Activated CD4-positive, alpha-beta T cell treated with anti-CD3 and anti-CD28 coated beads for 36 hours (primary cell): ENCODE results near the gene PTPRM. TPM values are rescaled to one million over a fixed set of nuclear protein-coding genes. Genes with fewer than 3 reads are reported as not detected.

Experiments used
- ATAC-seq: fragments of 200-7000 bp; cut with Tn5 transposase; one replicate; pipeline ENCODE4 v1.10.0; 2021; ENCODE audit warnings: mild to moderate bottlenecking, moderate library complexity
- CTCF ChIA-PET: fragments of 350-600 bp; sonication (Branson Sonifier 250); formaldehyde crosslinking; loops from one replicate; lab custom pipeline; 2021; ENCODE audit warnings: antibody characterized with exemption; lab: Charles Lee
- POLR2A ChIA-PET: fragments of 350-600 bp; sonication (Branson Sonifier 250); formaldehyde crosslinking; loops from one replicate; lab custom pipeline; 2021; ENCODE audit warnings: antibody characterized with exemption, inconsistent platforms; lab: Charles Lee
- DNase-seq: peaks from one replicate; pipeline ENCODE4 v3.0.0-alpha.2; 2020
- H3K27ac Mint-ChIP-seq: one replicate; pipeline ENCODE4 v1.8.0; 2021; ENCODE audit warnings: mixed read lengths
- H3K27me3 Mint-ChIP-seq: one replicate; pipeline ENCODE4 v1.8.0; 2021; ENCODE audit warnings: mixed read lengths
- H3K36me3 Mint-ChIP-seq: one replicate; pipeline ENCODE4 v1.8.0; 2021; ENCODE audit warnings: low read depth, mixed read lengths
- H3K4me1 Mint-ChIP-seq: one replicate; pipeline ENCODE4 v1.8.0; 2021; ENCODE audit warnings: mixed read lengths
- H3K4me3 Mint-ChIP-seq: one replicate; pipeline ENCODE4 v1.8.0; 2021; ENCODE audit warnings: mild to moderate bottlenecking, moderate library complexity, mixed read lengths
- H3K9me3 Mint-ChIP-seq: one replicate; pipeline ENCODE4 v1.8.0; 2021; ENCODE audit warnings: low read depth, mixed read lengths
- intact Hi-C, 2 experiments: fragments of 100-400 bp; cut with DNase I in 1 of 2; cut with micrococcal nuclease in 1 of 2; formaldehyde crosslinking; loops; one replicate each; pipeline versions ENCODE4 v1.14.2 to v1.15.1; 2022 to 2024; cut with DNase I, micrococcal nuclease
- total RNA-seq, 2 experiments: library from RNA; stranded (reverse); gene quantifications; one replicate each; pipeline ENCODE4 v1.2.3, GENCODE V29; 2021

Gene PTPRM
- total RNA-seq, 2 experiments from 2014 or later, result 6.5 to 14.0 TPM

DNA sequence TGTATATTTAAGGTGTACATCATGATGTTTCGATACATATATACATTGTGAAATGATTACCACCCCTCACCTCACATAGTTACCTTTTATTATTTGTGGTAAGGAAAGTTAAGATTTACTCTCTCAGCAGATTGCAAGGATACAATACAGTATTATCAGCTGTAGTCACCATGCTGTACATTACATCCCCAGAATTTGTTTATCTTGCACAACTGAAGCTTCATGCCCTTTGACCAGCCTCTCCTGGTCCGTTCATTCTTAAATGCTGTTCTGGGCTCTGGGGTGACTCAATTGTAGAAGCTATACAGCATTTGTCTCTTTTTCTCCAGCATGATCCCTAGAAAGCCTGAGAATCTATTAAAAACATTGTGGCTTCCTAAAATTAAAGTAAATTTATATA lies 90.8 kb downstream of the PTPRM start:
- DNase-seq, result no peak
- intact Hi-C loops, result no loop called here
- no peak overlapping the region for H3K27ac Mint-ChIP-seq
- ChIA-PET POLR2A (no interaction called here), CTCF (no interaction called here)
- H3K4me3 Mint-ChIP-seq, result no peak overlapping the region
- no peak for ATAC-seq
- no peaks in the 10 kb centered on the region for H3K36me3 Mint-ChIP-seq
- no peaks in the 10 kb centered on the region for H3K9me3 Mint-ChIP-seq
- H3K27me3 Mint-ChIP-seq, result no peaks in the 10 kb centered on the region
- H3K4me1 Mint-ChIP-seq, result no peaks in the 10 kb centered on the region

- H3K4me1 Mint-ChIP-seq, result no peaks in the 10 kb centered on the region
- no peak overlapping the region for H3K27ac Mint-ChIP-seq
- ChIA-PET POLR2A (no interaction called here), CTCF (no interaction called here)
- ATAC-seq (no peak), DNase-seq (no peak)
- H3K4me3 Mint-ChIP-seq, result no peak overlapping the region
- H3K36me3 Mint-ChIP-seq, result no peaks in the 10 kb centered on the region
- intact Hi-C loops, result no loop called here
- H3K9me3 Mint-ChIP-seq, result no peaks in the 10 kb centered on the region
- H3K27me3 Mint-ChIP-seq, result no peaks in the 10 kb centered on the region
Measured at GRCh38 chr18:7658701-7659100, 91.6 kb downstream of the PTPRM start.

DNA sequence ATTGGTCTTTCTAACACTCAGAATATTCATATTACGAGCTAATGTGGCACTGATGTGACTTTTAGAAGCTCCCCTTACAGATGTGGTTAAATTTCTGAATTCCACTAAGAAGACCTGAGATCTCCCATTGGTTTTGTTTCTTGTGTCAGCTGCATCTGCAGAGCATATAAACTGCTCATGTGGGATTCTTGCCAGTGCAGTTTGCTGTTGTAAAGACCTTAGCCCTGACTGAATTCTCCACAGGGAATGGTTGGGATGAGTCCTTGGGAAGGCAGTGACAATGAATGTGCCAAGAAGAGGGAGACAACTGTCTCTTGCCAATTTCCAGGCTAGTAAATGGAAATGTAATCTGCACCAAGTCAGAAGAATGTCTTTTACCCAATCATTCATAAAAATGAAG lies 94.1 kb downstream of the PTPRM start:
- no peaks in the 10 kb centered on the region for H3K36me3 Mint-ChIP-seq
- CTCF ChIA-PET, result no interaction called here
- intact Hi-C loops, result no loop called here
- H3K4me3 Mint-ChIP-seq, result no peak overlapping the region
- no peak overlapping the region for H3K27ac Mint-ChIP-seq
- H3K4me1 Mint-ChIP-seq, result no peaks in the 10 kb centered on the region
- DNase-seq, result no peak
- ATAC-seq, result no peak
- POLR2A ChIA-PET, result no interaction called here
- no peaks in the 10 kb centered on the region for H3K9me3 Mint-ChIP-seq
- H3K27me3 Mint-ChIP-seq, result no peaks in the 10 kb centered on the region

GRCh38 chr18:7662866-7663265 lies 95.8 kb downstream of the PTPRM start:
- POLR2A ChIA-PET, result no interaction called here
- intact Hi-C loops, result no loop called here
- ATAC-seq, result no peak
- Mint-ChIP-seq H3K4me1 (no peaks in the 10 kb centered on the region), H3K27ac (no peak overlapping the region), H3K27me3 (no peaks in the 10 kb centered on the region), H3K4me3 (no peak overlapping the region), H3K9me3 (no peaks in the 10 kb centered on the region), H3K36me3 (no peaks in the 10 kb centered on the region)
- CTCF ChIA-PET, result no interaction called here
- no peak for DNase-seq

DNA sequence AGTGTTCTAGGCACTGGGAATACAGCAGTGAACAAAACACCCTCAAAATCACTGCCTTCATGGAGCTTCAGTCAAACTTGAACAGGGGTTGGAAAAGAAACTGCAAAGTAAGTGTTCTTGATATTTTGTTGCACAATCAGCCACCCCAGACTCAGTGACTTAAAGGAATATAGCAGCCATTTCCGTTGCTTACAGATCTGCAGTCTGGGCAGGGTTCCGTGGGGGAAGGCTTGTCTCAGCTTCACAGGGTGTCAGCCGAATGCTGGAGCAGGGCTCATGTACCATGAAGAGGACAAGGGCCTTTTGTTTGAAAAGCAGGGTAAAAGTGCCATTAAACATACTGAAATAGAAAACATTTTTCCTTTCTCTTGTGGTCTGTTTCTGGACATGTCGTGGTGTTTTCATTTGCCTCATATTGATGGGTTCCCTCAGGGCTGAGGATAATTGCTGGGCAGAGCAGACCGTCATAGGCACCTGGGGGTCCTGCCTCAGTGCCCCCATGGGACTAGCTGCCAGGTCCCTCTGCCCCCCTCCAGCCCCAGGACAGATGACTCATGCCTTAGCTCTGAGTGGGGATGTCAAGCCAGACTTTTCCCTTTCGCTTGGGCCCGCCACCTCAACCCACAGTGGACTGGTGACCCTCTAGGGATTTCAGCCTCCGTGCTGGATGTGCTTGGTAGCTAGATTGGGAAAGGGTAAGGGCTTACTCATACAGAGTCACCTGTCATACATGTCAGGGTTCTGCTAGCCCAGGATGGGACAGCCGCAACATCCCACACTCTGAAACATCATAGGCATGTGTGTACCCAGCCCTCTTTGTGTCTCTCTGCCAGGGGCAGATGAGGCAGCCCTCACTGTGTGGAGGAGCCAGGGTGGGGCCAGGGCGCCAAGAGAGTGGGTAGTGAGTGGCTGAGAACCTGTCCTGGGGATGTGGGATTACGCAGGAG lies 96.5 kb downstream of the PTPRM start:
- no peak overlapping the region for H3K27ac Mint-ChIP-seq
- H3K4me1 Mint-ChIP-seq, result no peaks in the 10 kb centered on the region
- intact Hi-C loops, result no loop called here
- no peaks in the 10 kb centered on the region for H3K36me3 Mint-ChIP-seq
- DNase-seq (no peak), ATAC-seq (no peak)
- ChIA-PET POLR2A (no interaction called here), CTCF (no interaction called here)
- no peaks in the 10 kb centered on the region for H3K9me3 Mint-ChIP-seq
- H3K27me3 Mint-ChIP-seq, result no peaks in the 10 kb centered on the region
- no peak overlapping the region for H3K4me3 Mint-ChIP-seq

- intact Hi-C loops, result no loop called here
- CTCF ChIA-PET, result no interaction called here
- POLR2A ChIA-PET, result no interaction called here
- Mint-ChIP-seq H3K27me3 (no peaks in the 10 kb centered on the region), H3K4me3 (no peak overlapping the region), H3K4me1 (no peaks in the 10 kb centered on the region), H3K27ac (no peak overlapping the region), H3K9me3 (no peaks in the 10 kb centered on the region), H3K36me3 (no peaks in the 10 kb centered on the region)
- DNase-seq, result no peak
- no peak for ATAC-seq
Measured at GRCh38 chr18:7666195-7666776, 99.2 kb downstream of the PTPRM start.

GRCh38 chr18:7668392-7668791 lies 101.3 kb downstream of the PTPRM start:
- ChIA-PET POLR2A (no interaction called here), CTCF (no interaction called here)
- intact Hi-C loops, result no loop called here
- H3K4me1 Mint-ChIP-seq, result no peaks in the 10 kb centered on the region
- no peak overlapping the region for H3K4me3 Mint-ChIP-seq
- no peaks in the 10 kb centered on the region for H3K9me3 Mint-ChIP-seq
- ATAC-seq (no peak), DNase-seq (no peak)
- no peaks in the 10 kb centered on the region for H3K36me3 Mint-ChIP-seq
- H3K27me3 Mint-ChIP-seq, result no peaks in the 10 kb centered on the region
- no peak overlapping the region for H3K27ac Mint-ChIP-seq

- ATAC-seq (no peak), DNase-seq (no peak)
- Mint-ChIP-seq H3K4me1 (no peaks in the 10 kb centered on the region), H3K4me3 (no peak overlapping the region), H3K9me3 (no peaks in the 10 kb centered on the region), H3K36me3 (no peaks in the 10 kb centered on the region), H3K27ac (no peak overlapping the region), H3K27me3 (no peaks in the 10 kb centered on the region)
- ChIA-PET POLR2A (no interaction called here), CTCF (interaction anchor here (1.3 kb wide), 1 partner anchor 21 kb away, joined by 3 read pairs; no protein-coding TSS in a partner anchor)
- intact Hi-C loops, result no loop called here
Measured at GRCh38 chr18:7669361-7669760, 102.2 kb downstream of the PTPRM start.

- H3K4me1 Mint-ChIP-seq, result no peaks in the 10 kb centered on the region
- ATAC-seq (no peak), DNase-seq (no peak)
- H3K4me3 Mint-ChIP-seq, result no peak overlapping the region
- ChIA-PET POLR2A (no interaction called here), CTCF (no interaction called here)
- H3K27ac Mint-ChIP-seq, result no peak overlapping the region
- intact Hi-C loops, result no loop called here
- H3K9me3 Mint-ChIP-seq, result no peaks in the 10 kb centered on the region
- H3K36me3 Mint-ChIP-seq, result no peaks in the 10 kb centered on the region
- no peaks in the 10 kb centered on the region for H3K27me3 Mint-ChIP-seq
Measured at GRCh38 chr18:7671105-7671504, 104.0 kb downstream of the PTPRM start.

- POLR2A ChIA-PET, result no interaction called here
- Mint-ChIP-seq H3K9me3 (no peaks in the 10 kb centered on the region), H3K27ac (no peak overlapping the region), H3K36me3 (no peaks in the 10 kb centered on the region), H3K4me1 (no peaks in the 10 kb centered on the region), H3K4me3 (no peak overlapping the region), H3K27me3 (no peaks in the 10 kb centered on the region)
- no peak for DNase-seq
- CTCF ChIA-PET, result interaction anchor here (0.6 to 0.7 kb wide), 2 partner anchors 164 to 1515 kb away, joined by 3 to 4 read pairs; no protein-coding TSS in a partner anchor
- intact Hi-C loops, result no loop called here
- no peak for ATAC-seq
Measured at GRCh38 chr18:7676253-7676873, 109.2 kb downstream of the PTPRM start.

GRCh38 chr18:7677001-7677400 lies 109.9 kb downstream of the PTPRM start:
- Mint-ChIP-seq H3K27ac (no peak overlapping the region), H3K36me3 (no peaks in the 10 kb centered on the region), H3K4me1 (no peaks in the 10 kb centered on the region), H3K9me3 (no peaks in the 10 kb centered on the region), H3K27me3 (no peaks in the 10 kb centered on the region), H3K4me3 (no peak overlapping the region)
- ChIA-PET POLR2A (no interaction called here), CTCF (no interaction called here)
- intact Hi-C loops, result no loop called here
- ATAC-seq, result no peak
- no peak for DNase-seq

- no peaks in the 10 kb centered on the region for H3K4me1 Mint-ChIP-seq
- H3K27ac Mint-ChIP-seq, result no peak overlapping the region
- DNase-seq, result no peak
- no peaks in the 10 kb centered on the region for H3K36me3 Mint-ChIP-seq
- CTCF ChIA-PET, result no interaction called here
- intact Hi-C loops, result no loop called here
- H3K27me3 Mint-ChIP-seq, result no peaks in the 10 kb centered on the region
- ATAC-seq, result no peak
- POLR2A ChIA-PET, result no interaction called here
- no peak overlapping the region for H3K4me3 Mint-ChIP-seq
- no peaks in the 10 kb centered on the region for H3K9me3 Mint-ChIP-seq
Measured at GRCh38 chr18:7677424-7677823, 110.3 kb downstream of the PTPRM start.
